Sigmoid colon (tissue), 4 donors: ENCODE results near the gene FGF11.

ENCODE experiments used
- CTCF ChIP-seq, 4 experiments: fragments of 450-650 bp in 3 of 4; fragments of 200-600 bp in 1 of 4; IDR thresholded peaks; one replicate each; pipeline ENCODE4 v1.5.1; 2016 to 2019; ENCODE audit warnings: antibody characterized with exemption in 4 of 4, mild to moderate bottlenecking in 3 of 4, moderate library complexity in 2 of 4
- EP300 ChIP-seq, 4 donors: sonication (generic); formaldehyde crosslinking; IDR thresholded peaks; one replicate each; pipeline ENCODE4 v1.6.1; 2017; ENCODE audit warnings: antibody characterized with exemption in 4 of 4

GRCh38 chr17:7419819-7420610, 19.3 kb upstream of the FGF11 start, which contains the start of gene SPEM1:
- TF ChIP-seq EP300 (IDR thresholded peaks at IDR 0.05) (no peak), CTCF (IDR thresholded peaks at IDR 0.05) (no peak)
